Keratinocyte (primary cell): Measurements from ENCODE around the gene COMMD4.
"Not testable (repeated sequence)": the region's sequence is repeated elsewhere in the genome, so short reads cannot be mapped to it uniquely, and the experiment has no call there.

ENCODE experiments used
- CTCF ChIP-seq, 3 experiments: IDR thresholded peaks in 1 of 3; conservative IDR thresholded peaks in 1 of 3; optimal IDR thresholded peaks in 1 of 3; 2 replicates in 2 of 3; 3 replicates in 1 of 3; pipeline versions ENCODE3 to v1.5.1; 2011; ENCODE audit warnings: low read length in 3 of 3, mild to moderate bottlenecking in 3 of 3, moderate library complexity in 2 of 3, control low read depth in 1 of 3, inconsistent platforms in 1 of 3; ENCODE audit not compliant: insufficient read depth in 2 of 3; ENCODE audit errors: extremely low read depth in 1 of 3
- EZH2 ChIP-seq: IDR thresholded peaks from one replicate; pipeline ENCODE4 v1.6.1; 2012; ENCODE audit warnings: inconsistent platforms, mild to moderate bottlenecking, low read length, moderate library complexity

GRCh38 chr15:75349351-75349669, 13.4 kb downstream of the COMMD4 start:
- not testable (repeated sequence) for TF ChIP-seq CTCF (optimal IDR thresholded peaks at IDR 0.05 in 1 of 3, IDR thresholded peaks at IDR 0.05 in 1 of 3, conservative IDR thresholded peaks at IDR 0.05 in 1 of 3; ENCODE audit: extremely low read depth in 1 of 3, insufficient read depth in 2 of 3, low read length in 3 of 3); EZH2
